ENCODE results near the gene PTPRQ.
"Not testable (repeated sequence)": the region's sequence is repeated elsewhere in the genome, so short reads cannot be mapped to it uniquely, and the experiment has no call there.

The PTPRQ gene

DNA sequence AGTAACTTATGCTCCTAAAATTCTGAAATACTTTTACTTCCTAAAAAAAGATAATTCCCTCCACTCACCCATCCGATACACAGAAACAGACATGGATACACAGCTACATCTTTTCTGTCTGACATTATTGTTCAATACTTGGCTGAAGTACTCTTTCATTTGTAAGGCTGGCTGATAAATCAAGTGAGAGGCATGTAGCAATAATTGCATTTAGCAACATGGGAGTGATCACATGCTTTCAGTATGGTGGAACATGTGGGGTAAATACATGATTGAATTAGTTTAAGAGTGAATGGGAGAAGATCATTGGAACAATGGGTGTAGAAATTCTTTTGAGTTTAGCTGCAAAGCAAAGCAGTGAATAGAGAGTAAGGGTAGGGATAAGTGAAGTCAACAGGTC lies 25.6 kb downstream of the PTPRQ start:
- no peak for DNase-seq (ENCODE audit: extremely low read depth in 1 of 2, low read depth in 1 of 2)

DNA sequence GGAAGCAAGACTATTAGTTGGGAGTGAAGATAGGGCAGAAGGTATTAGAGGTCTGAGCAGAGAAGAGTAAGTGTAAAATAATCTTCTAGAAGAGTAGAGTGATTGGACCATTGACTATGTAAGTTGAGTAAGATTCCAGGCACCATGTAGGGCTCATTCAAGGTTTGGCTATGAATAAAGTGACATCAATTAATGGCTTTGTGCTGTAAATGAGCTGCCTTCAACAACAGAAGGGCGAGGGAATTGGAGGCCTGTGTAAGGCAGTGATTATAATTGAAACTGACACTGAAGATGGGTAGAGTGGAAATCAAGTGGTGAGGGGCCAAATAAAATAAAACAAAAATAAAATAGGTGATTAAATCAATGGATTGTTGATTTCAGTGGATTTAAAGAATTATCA lies 26.4 kb downstream of the PTPRQ start:
- DNase-seq (ENCODE audit: extremely low read depth in 1 of 2, low read depth in 1 of 2), result no peak

DNA sequence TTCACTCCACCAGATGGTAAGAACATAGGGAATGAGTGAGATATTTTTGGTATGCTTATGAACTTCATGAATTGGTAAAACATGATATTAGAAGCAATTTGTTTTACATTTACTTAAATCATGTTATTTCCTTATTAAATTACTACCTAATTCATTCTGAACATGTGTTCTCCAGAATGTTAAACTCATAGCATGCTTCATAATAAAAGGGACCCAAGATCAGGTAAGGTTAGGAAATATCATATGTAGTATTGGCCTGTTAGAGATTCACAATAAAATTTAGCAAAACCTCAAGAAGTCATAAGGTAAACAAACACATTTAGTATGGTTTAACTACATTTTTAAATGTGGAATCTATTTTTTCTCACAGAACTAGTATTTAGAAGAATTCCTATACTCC lies 28.2 kb downstream of the PTPRQ start:
- DNase-seq (ENCODE audit: extremely low read depth in 1 of 2, low read depth in 1 of 2), result no peak

DNA sequence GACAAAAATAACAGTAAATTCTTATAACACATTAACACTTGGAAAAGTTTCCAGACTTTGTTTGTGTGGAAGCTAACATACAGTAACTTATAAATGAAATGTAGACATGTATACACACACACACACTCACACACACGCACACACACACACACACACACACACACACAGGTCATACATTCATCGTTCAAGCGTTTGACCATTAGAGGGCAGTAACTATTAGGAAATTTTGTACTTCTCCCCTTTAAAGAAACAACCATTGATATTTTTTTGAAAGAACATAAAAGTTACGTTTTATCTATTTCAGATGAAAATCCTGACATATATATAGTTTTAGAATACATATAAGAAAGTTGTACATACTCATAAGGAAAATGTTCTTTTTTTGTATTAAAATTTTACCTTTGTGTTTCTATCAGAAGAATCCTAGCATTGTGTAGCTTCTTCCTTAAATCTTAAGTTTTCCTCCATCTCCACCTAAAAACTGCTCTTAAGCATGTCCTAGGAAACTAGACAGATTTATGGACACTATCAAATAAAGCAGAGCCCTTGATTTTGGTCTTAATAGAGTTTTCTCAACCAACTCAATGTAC lies 29.0 kb downstream of the PTPRQ start:
- DNase-seq (ENCODE audit: extremely low read depth in 1 of 2, low read depth in 1 of 2), result no peak

DNA sequence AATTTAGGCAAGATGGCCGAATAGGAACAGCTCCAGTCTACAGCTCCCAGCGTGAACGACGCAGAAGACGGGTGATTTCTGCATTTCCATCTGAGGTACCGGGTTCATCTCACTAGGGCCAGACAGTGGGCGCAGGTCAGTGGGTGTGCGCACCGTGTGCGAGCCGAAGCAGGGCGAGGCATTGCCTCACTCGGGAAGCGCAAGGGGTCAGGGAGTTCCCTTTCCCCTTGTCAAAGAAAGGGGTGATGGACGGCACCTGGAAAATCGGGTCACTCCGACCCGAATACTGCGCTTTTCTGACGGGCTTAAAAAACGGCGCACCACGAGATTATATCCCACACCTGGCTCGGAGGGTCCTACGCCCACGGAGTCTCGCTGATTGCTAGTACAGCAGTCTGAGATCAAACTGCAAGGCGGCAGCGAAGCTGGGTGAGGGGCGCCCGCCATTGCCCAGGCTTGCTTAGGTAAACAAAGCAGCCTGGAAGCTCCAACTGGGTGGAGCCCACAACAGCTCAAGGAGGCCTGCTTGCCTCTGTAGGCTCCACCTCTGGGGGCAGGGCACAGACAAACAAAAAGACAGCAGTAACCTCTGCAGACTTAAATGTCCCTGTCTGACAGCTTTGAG lies 33.6 kb downstream of the PTPRQ start:
- not testable (repeated sequence) for DNase-seq (ENCODE audit: extremely low read depth in 1 of 2, low read depth in 1 of 2)

DNA sequence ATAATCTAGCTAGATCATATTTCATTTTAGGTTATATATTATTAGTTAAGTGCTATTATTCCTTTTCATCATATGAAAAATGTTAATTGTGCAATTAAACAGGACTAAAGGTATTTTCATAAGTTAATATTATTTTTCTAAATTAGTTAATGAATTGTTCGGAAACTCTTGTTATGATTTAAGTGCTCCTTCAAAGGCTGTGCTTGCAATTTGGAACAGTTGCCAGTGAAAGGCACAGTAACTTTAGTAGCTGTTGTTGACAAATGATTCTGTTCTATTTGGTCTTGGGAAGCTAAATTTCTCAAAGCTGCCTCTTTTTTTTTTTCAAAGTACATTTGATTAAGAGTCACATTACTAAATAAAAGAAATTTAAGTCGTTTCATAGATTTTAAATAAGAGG lies 40.7 kb downstream of the PTPRQ start:
- no peak for DNase-seq (ENCODE audit: extremely low read depth in 1 of 2, low read depth in 1 of 2)

DNA sequence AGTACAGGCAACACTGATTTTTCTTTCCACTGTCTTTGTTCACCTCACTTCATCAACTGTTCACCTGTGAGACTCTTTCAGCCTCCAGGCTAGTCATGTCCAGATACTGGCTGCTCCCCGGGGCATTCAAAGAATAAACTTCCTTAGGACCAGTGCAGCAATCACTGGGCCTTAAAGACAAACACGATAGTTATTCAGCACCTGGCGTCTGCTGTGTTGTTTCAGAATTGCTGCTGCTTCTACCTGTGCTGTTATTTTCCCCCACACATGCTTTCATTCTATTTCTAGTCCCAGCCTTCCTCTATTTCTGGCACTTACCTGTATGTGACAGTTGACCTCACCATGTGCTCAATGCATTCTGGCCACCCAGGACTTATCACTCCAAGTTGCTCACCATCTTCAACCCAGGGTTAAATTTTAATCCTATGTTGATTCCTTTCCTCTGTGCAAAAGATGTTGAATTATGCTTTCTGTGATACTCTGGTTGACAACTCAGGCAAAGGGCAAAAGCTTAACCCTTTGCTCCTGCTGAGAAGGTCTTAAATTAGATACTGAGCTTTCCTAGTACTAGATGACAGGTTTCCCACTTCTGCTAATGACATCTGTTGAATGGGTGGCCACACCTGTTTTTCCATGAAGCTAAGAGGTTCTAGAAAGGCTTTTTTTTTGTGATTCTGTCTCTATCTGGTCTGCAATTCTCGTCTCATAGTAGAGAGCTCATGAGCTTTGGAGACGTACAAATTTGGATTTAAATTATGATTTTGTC lies 41.4 kb downstream of the PTPRQ start:
- DNase-seq (ENCODE audit: extremely low read depth in 1 of 2, low read depth in 1 of 2), result no peak

DNA sequence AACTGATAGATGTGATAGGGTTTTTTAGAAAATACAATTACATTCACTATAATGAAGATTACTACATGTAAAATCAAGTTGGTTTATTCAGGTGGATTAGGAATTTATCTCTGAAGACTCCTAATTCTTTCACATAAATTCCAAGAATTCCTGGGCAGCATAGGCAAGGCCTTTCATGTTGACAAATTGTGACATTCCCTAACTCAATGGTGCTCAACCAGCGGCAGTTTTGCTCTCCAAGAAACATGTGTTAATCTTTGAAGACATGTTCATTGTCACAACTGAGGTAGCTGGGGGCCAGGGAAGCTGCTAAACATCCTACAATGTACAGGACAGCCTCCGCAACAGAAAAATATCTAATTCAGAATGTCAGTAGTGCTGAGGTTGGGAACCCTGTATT lies 46.3 kb downstream of the PTPRQ start:
- no peak for DNase-seq (ENCODE audit: extremely low read depth in 1 of 2, low read depth in 1 of 2)

DNA sequence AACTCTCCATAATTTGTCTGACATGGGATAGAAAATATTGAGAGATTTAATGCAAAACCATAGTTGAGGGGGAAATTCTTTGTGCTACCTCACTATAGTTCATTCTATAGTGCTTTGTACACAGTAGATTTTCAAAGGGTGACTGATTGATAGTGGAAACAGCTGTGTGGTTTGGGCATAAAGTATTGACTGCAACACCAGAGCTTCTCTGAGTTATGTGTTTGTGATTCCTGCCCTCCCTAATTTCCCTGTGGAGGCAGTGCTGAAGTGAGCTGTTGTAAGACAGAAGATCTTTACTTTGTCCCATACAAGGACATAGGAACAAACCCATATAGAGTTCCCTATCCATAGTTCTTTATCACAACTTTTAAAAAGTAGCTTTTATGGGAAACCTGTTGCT lies 47.1 kb downstream of the PTPRQ start:
- no peak for DNase-seq (ENCODE audit: extremely low read depth in 1 of 2, low read depth in 1 of 2)

DNA sequence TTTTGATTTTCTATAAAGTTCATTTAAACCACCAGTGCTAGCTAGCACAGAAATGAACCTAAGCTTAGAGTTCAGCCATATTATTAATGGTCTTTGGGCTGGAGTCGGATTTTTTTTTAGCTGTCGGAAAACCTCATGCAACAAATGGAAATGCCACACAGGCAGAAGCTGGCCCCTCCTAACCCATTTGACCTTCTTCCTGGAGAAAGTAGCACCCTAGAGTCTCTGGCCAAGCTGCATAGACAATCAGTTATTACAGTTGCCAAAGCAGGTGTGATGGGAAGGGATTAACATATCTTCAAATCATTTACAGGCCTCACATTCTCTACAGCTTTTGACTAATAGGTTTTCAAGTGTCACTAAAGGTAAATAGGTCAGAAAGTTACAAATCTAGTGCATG lies 49.4 kb downstream of the PTPRQ start:
- DNase-seq (ENCODE audit: extremely low read depth in 1 of 2, low read depth in 1 of 2), result no peak

DNA sequence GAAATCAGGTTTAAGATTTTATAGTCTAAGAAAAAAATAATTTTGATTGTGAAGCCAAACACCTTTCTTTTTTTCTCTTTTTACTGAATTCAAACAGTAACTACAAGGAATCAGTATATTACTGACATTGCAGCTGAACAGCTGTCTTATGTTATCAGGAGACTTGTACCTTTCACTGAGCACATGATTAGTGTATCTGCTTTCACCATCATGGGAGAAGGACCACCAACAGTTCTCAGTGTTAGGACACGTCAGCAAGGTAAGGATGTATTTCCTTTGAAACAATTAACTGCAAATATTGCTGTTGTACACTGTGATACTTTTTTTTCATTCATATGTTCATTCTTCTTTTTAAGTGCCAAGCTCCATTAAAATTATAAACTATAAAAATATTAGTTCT lies 50.8 kb downstream of the PTPRQ start:
- no peak for DNase-seq (ENCODE audit: extremely low read depth in 1 of 2, low read depth in 1 of 2)

DNA sequence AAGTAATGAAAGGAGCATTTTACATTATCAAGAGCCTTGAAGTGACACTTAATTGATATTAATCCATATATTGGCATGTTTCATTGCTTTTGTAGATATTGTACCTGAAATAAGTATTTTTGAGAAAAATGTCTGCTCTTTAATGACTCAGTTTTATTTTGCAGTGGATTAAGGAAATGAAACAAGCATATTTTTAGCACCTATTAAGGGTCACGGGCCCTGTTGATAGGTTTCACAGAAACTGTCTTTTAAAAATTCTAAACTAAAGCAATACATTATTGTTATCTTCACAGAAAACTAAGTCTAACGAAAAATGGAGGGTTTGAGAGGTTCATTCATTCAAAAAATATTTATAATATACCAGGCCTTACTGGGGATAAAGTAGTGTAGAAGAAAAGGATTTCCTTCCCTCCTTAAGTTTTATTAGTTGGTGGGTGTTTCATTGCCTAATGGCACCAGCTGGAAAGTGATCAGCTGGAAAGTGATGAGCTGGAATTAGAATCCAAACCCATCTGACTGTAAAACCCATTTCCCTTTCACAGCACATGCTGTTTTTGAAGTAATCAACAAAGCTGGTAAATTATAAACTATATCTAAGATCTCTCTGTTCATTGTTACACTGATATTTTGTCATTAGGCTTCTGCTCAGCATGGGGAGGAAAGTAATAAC lies 54.2 kb downstream of the PTPRQ start:
- DNase-seq (ENCODE audit: extremely low read depth in 1 of 2, low read depth in 1 of 2), result no peak

DNA sequence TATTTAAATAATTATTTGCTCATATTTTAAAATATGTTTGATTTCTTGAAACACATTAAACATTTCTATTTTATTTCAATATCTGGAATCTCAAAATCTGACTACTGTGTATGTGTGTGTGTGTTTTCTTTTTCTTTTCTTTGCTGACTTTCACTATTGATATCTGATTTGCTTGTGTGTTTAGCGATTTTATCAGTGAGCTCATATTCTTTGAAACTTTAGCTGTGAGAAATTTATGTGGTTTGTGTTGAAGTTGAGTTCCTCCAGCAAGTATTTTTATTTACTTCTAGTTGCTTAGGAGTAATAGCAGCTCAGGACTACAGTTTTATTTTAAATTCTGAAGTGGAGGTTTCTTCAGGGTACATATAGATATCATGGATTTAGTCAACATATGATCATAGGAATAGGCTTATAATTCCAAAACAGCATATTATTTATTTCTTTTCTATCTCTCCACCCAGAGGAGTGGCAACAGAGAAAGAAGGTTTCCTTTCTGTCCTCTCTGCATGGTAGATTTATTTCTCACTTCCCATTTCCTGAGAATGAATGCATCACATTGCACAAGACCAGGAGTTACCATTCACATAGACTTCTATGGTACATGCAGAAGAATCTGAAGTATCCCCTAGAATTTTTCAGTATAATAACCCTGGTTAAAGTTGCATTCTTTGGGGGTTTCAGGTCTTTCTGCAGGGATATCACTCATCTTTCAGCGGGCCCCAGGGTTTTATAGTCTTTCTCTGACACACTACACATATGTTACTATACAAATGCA lies 60.5 kb downstream of the PTPRQ start:
- DNase-seq (ENCODE audit: extremely low read depth in 1 of 2, low read depth in 1 of 2), result no peak

DNA sequence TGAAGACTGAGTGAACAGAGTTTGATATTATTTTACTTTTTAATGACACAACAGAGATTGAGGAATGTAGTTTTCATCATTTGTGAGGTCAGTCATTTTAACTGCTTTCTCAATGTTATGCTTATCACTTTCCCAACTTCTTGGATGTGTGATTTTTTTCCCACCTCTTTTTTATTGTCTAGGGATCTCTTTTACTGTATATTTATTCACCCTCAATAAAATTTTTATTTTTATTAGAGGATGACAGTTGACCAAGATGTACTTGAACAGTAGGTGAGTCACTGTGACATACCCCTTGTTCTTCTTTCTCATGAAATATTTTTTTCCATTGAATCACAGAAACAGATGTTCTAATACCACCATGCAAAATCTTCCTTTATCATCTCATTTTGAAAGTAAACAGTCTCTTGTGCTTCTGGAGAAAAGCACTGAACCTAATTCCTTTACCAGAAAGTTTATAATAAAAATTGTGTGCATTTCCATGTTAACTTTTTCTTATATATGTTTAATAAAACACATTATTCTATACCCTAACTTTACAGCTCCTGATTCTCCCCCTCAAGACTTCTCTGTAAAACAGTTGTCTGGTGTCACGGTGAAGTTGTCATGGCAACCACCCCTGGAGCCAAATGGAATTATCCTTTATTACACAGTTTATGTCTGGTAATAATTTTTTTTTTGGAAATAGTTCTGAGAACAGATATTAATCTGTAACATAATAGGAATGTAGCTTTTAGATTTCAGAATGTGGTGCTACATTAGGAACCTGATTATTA lies 65.9 kb downstream of the PTPRQ start:
- no peak for DNase-seq (ENCODE audit: extremely low read depth in 1 of 2, low read depth in 1 of 2)

DNA sequence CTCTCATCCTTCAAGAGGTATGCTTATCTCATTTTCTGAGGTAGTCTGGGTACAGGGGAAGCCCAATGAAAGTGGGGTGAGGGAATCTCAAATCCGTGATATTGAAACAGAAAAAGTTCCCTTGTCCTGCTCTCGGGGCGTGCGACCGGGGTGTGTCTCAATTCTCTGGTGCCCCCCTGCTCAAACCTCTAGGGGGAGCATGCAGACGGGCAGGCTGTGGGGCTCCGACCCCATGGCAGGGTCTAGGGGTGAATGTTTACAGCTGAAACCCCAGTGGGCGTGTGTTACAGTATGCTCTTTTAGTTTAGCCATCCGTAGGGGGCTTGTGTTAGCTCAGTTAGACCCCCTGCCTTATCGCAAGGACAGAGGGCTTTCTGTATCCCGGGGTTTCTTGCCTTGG lies 68.7 kb downstream of the PTPRQ start:
- no peak for DNase-seq (ENCODE audit: extremely low read depth in 1 of 2, low read depth in 1 of 2)

DNA sequence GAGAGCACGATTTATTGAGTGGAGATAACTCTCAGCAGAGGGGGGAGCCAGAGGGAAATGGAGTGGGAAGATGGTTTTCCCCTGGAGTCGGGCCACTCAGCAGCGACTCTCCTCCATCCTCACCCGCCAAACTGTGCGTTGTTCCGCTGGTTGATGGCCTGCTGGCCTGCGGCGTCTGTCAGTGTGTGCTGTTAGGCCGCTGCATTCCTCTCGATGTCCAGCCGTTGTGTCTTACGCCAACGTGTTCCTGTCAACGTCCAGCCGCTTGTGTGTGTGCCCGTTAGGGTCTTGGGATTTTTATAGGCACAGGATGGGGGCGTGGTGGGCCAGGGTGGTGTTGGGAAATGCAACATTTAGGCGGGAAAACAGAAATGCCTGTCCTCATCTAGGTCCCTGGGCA lies 69.2 kb downstream of the PTPRQ start:
- DNase-seq (ENCODE audit: extremely low read depth in 1 of 2, low read depth in 1 of 2), result no peak

DNA sequence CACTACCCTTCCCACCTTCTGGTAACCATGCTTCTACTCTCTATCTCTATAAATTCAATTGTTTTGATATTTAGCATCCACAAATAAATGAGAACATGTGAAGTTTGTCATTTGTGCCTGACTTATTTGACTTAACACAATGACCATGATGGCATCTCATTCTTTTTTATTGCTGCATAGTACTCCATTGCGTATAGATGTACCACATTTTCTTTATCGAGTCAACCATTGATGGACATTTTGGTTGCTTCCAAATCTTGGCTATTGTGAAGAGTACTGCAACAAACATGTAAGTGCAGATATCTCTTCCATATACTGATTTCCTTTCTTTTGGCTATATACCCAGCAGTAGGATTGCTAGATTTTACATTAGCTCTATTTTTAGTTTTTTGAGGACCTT lies 73.6 kb downstream of the PTPRQ start:
- DNase-seq (ENCODE audit: extremely low read depth in 1 of 2, low read depth in 1 of 2), result no peak

DNA sequence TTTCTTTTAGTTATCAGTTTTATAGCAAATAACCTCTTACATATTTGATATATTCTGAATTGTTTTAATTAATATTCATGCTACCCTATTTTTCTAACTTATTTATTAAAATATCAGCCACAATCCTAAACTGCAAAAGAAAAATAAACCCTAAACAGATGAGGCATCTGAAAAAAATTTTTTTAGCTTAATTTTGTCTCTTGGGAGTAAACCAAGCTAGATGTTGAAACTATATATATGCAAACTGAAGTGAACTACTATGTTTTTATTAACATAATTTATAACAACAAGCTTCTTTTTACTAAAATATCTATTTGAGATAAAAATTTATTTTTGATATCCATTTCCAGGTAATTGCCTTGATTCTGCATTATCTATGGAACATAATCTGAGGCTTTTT lies 87.6 kb downstream of the PTPRQ start:
- no peak for DNase-seq (ENCODE audit: extremely low read depth in 1 of 2, low read depth in 1 of 2)

DNA sequence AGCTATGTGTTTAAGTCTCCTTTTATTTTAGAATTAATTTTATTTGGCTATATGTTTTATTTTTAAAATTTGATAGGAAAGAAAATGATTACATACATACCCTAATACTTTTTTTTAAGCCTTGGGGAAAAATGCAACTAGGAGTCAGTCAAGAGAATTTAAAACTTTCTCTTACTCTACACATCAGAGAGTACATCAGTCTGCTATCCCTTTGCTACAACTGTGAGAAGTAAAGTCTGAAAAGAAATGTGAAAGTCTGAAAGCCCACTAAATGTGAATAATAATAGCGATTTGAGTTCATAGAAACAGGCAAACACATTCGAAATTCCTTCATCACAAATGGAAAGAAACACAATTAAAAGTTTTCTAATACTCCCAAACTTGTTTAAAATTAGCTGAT lies 95.0 kb downstream of the PTPRQ start:
- DNase-seq (ENCODE audit: extremely low read depth in 1 of 2, low read depth in 1 of 2), result no peak

DNA sequence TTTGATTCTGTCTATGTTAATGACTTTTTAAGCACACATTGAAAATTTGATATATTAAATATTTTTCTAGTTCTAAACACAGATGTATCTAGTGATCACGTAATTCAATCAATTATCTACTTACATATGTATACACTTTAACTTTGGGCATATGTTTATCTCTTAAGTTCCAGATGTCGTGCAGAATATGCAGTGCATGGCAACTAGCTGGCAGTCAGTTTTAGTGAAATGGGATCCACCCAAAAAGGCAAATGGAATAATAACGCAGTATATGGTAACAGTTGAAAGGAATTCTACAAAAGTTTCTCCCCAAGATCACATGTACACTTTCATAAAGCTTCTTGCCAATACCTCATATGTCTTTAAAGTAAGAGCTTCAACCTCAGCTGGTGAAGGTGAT lies 105.3 kb downstream of the PTPRQ start:
- no peak for DNase-seq (ENCODE audit: extremely low read depth in 1 of 2, low read depth in 1 of 2)
